ENCODE results near the gene DNPH1. TPM values are rescaled to one million over a fixed set of nuclear protein-coding genes. Genes with fewer than 3 reads are reported as not detected.

Gene DNPH1
- polyA plus RNA-seq, 2 of the 4 experiments (the other 2 are of a cell fraction): 63.2 to 82.0 TPM

- TF ChIP-seq FOSL2 (IDR thresholded peaks at IDR 0.05) (no peak), FOSL2 (CRISPR knock-in tag; IDR thresholded peaks at IDR 0.05) (no peak), CBX2 (IDR thresholded peaks at IDR 0.05; ENCODE audit: borderline replicate concordance, low read depth) (no peak), ELK1 (IDR thresholded peaks at IDR 0.05; ENCODE audit: low read depth, low read length) (no peak), HEYL (CRISPR knock-in tag; IDR thresholded peaks at IDR 0.05) (no peak), NR3C1 (IDR thresholded peaks at IDR 0.05) (no peak)
Observed at GRCh38 chr6:43211955-43212354, 17.3 kb downstream of the DNPH1 start (continued).

GRCh38 chr6:43207286-43207685, 22.0 kb downstream of the DNPH1 start:
- Histone ChIP-seq H3K4me3 (no peak overlapping the region), H3K9me3 (no peaks in the 10 kb centered on the region), H3K27ac (peak overlapping the region; percentile 1 to 22; a peak in 2 of 6 replicates), H3K4me1 (peaks cover 6% of the 10 kb centered on the region; the same call in 2 of the 3 replicates), H3K4me2 (no peak overlapping the region)
- TF ChIP-seq RFX5 (IDR thresholded peaks at IDR 0.05) (no peak), NPAS2 (CRISPR knock-in tag; IDR thresholded peaks at IDR 0.05; ENCODE audit: borderline replicate concordance) (no peak), SREBF2 (IDR thresholded peaks at IDR 0.05) (no peak), NFE2L2 (conservative IDR thresholded peaks at IDR 0.05; ENCODE audit: low read length) (peak; percentile 77), GATA3 (IDR thresholded peaks at IDR 0.05; ENCODE audit: borderline replicate concordance) (no peak), JUNB (IDR thresholded peaks at IDR 0.05) (no peak), MAFK (IDR thresholded peaks at IDR 0.05; ENCODE audit: partially characterized antibody) (peak; percentile 89)
- no peak for ATAC-seq
- ChIA-PET POLR2A (no interaction called here), CTCF (no interaction called here)
- 85% methylated on average over 2 of the region's 2 CpGs for WGBS (ENCODE audit: missing lambda C conversion rate)
- no peak for DNase-seq (ENCODE audit: low read depth in 1 of 2, low spot score in 1 of 2)
- FAIRE-seq: no peak

GRCh38 chr6:43205849-43206248, 23.4 kb downstream of the DNPH1 start:
- Histone ChIP-seq H3K4me3 (no peak overlapping the region), H3K9me3 (no peaks in the 10 kb centered on the region), H3K4me2 (no peak overlapping the region), H3K27ac (no peak overlapping the region), H3K4me1 (peaks cover 6% of the 10 kb centered on the region; the same call in 2 of the 3 replicates)
- POLR2A ChIA-PET: no interaction called here
- ATAC-seq (no peak), DNase-seq (ENCODE audit: low read depth in 1 of 2, low spot score in 1 of 2) (no peak), FAIRE-seq (no peak)
- WGBS (ENCODE audit: missing lambda C conversion rate): 87% methylated on average over 10 of the region's 10 CpGs
- CTCF ChIA-PET: interaction anchor here (0.6 to 1.2 kb wide), 2 partner anchors 23 to 195 kb away, joined by 3 to 4 read pairs; partner anchors contain the start of gene DNPH1
- no peak for TF ChIP-seq CHD2 (IDR thresholded peaks at IDR 0.05; ENCODE audit: low read length, partially characterized antibody)
- TF ChIP-seq RAD21 (conservative IDR thresholded peaks at IDR 0.05 in 1 of 2, IDR thresholded peaks at IDR 0.05 in 1 of 2): no peak
- TF ChIP-seq HEYL (CRISPR knock-in tag; IDR thresholded peaks at IDR 0.05): no peak
- no peak for TF ChIP-seq MAX (IDR thresholded peaks at IDR 0.05)
- no peak for TF ChIP-seq RNF2 (IDR thresholded peaks at IDR 0.05; ENCODE audit: borderline replicate concordance, low read depth)
- TF ChIP-seq HDAC2 (IDR thresholded peaks at IDR 0.05): no peak
- TF ChIP-seq ZNF302 (CRISPR knock-in tag; IDR thresholded peaks at IDR 0.05): no peak
- no peak for TF ChIP-seq FOXS1 (CRISPR knock-in tag; IDR thresholded peaks at IDR 0.05)
- TF ChIP-seq TFCP2L1 (CRISPR knock-in tag; IDR thresholded peaks at IDR 0.05): no peak
- TF ChIP-seq SREBF2 (IDR thresholded peaks at IDR 0.05): no peak
- TF ChIP-seq JUNB (IDR thresholded peaks at IDR 0.05): no peak
- TF ChIP-seq CEBPB (IDR thresholded peaks at IDR 0.05): no peak
